ENCODE data around the gene DYSF.

The DYSF gene

DNA sequence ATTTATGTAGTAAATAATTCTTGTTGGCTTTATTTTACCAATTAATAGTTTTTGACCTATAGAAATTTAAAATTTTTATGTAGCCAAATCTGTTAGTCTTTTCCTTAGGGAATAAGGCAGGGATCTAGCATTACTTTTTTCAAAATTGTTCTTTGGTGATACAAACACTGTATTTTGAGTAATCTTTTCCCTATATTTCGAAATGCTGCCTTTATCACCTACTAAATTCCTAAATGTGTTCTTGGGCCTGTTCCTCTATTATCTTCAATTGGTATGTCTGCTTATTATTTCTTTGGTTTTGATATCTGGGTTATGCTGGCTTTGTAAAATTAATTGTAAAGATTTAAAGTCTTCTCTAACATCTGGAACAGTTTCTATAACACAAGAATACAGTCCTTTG, 87.5 kb downstream of the DYSF start:
- no peak for TF ChIP-seq SIN3A (IDR thresholded peaks at IDR 0.05; ENCODE audit: borderline replicate concordance, insufficient read depth, low read length)
- TF ChIP-seq POLR2AphosphoS5 (IDR thresholded peaks at IDR 0.05; ENCODE audit: low read depth, low read length): no peak
- TF ChIP-seq FOXP2 (optimal IDR thresholded peaks at IDR 0.05; ENCODE audit: borderline replicate concordance, extremely low read depth, extremely low read length, insufficient read depth): no peak
- TF ChIP-seq REST (IDR thresholded peaks at IDR 0.05; ENCODE audit: insufficient read depth in 1 of 2, low read depth in 2 of 2, low read length in 2 of 2): no peak
- no peak for TF ChIP-seq TAF1 (IDR thresholded peaks at IDR 0.05; ENCODE audit: borderline replicate concordance, insufficient read depth, low read length)

- TF ChIP-seq POLR2AphosphoS5 (IDR thresholded peaks at IDR 0.05; ENCODE audit: low read depth, low read length) (0 out of 2 replicates have a peak, but pooled peaks have one; percentile 33), REST (IDR thresholded peaks at IDR 0.05; ENCODE audit: insufficient read depth in 1 of 2, low read depth in 2 of 2, low read length in 2 of 2) (no peak)
Observed at GRCh38 chr2:71544919-71545571, 91.7 kb downstream of the DYSF start.

DNA sequence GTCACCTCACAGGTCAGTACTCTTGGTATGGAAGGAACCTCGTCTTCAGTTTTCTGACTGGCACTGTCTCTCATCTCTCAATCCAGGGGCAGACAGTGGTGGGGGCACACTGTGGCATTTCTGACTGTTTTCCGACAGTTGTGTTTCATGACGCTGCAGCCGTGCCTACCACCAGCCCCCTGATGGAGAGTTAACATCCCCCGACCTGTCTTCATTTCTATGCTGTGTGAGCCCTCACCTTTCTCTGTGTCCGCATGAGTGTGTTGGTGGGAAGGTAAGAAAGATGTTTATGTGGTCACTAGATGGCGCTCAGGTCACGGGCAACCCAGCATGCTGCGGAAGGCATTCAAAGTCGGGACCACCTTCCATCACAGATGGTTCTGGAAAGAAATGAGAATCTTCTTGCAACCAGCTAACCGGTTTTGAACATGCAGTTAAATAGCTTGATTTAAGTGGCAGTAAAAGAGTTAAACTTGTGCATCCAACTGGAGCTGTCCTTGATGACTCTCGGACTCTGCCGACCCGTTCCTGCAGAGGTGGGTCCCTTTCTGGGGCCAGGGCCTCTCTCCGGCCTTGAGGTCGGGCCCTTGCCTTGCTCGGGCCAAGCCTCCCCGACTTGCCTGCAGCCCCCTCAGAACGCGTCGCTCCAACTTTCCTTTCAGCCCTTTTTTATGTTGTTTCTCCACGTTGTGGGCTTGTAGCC, 92.4 kb downstream of the DYSF start:
- TF ChIP-seq SIN3A (IDR thresholded peaks at IDR 0.05; ENCODE audit: borderline replicate concordance, insufficient read depth, low read length) (no peak), TAF1 (IDR thresholded peaks at IDR 0.05; ENCODE audit: borderline replicate concordance, insufficient read depth, low read length) (no peak), REST (IDR thresholded peaks at IDR 0.05; ENCODE audit: insufficient read depth in 1 of 2, low read depth in 2 of 2, low read length in 2 of 2) (no peak)

GRCh38 chr2:71546275-71546638, 92.9 kb downstream of the DYSF start:
- TF ChIP-seq REST (IDR thresholded peaks at IDR 0.05; ENCODE audit: insufficient read depth in 1 of 2, low read depth in 2 of 2, low read length in 2 of 2): no peak
- TF ChIP-seq SIN3A (IDR thresholded peaks at IDR 0.05; ENCODE audit: borderline replicate concordance, insufficient read depth, low read length): no peak
- TF ChIP-seq TAF1 (IDR thresholded peaks at IDR 0.05; ENCODE audit: borderline replicate concordance, insufficient read depth, low read length): no peak
- TF ChIP-seq POLR2AphosphoS5 (IDR thresholded peaks at IDR 0.05; ENCODE audit: low read depth, low read length): no peak

- TF ChIP-seq FOXP2 (optimal IDR thresholded peaks at IDR 0.05; ENCODE audit: borderline replicate concordance, extremely low read depth, extremely low read length, insufficient read depth) (no peak), POLR2AphosphoS5 (IDR thresholded peaks at IDR 0.05; ENCODE audit: low read depth, low read length) (no peak), SIN3A (IDR thresholded peaks at IDR 0.05; ENCODE audit: borderline replicate concordance, insufficient read depth, low read length) (no peak), TAF1 (IDR thresholded peaks at IDR 0.05; ENCODE audit: borderline replicate concordance, insufficient read depth, low read length) (no peak), REST (IDR thresholded peaks at IDR 0.05; ENCODE audit: insufficient read depth in 1 of 2, low read depth in 2 of 2, low read length in 2 of 2) (no peak)
Observed at GRCh38 chr2:71546777-71547281, 93.5 kb downstream of the DYSF start.

Measured in PFSK-1 (cell line).